GM12873 (cell line): ENCODE measurements around the gene DHRS4L2.

ENCODE experiments used
- CTCF ChIP-seq: IDR thresholded peaks from 2 replicates; pipeline ENCODE4 v1.5.1; 2012; ENCODE audit warnings: low read depth, mild to moderate bottlenecking, moderate library complexity, low read length, control low read depth; ENCODE audit not compliant: insufficient read depth; ENCODE audit errors: missing control alignments

DHRS4L2 gene

GRCh38 chr14:24019944-24020343 lies 31.2 kb downstream of the DHRS4L2 start:
- TF ChIP-seq CTCF = peak; percentile 31

GRCh38 chr14:24032727-24033418 lies 44.1 kb downstream of the DHRS4L2 start:
- TF ChIP-seq CTCF = no peak

- peak; percentile 80 for TF ChIP-seq CTCF
Measured at GRCh38 chr14:24036169-24036962, 47.6 kb downstream of the DHRS4L2 start.

GRCh38 chr14:24037658-24038037 lies 48.9 kb downstream of the DHRS4L2 start:
- no peak for TF ChIP-seq CTCF

GRCh38 chr14:24038686-24039085 lies 50.0 kb downstream of the DHRS4L2 start:
- TF ChIP-seq CTCF = no peak

- TF ChIP-seq CTCF = no peak
Measured at GRCh38 chr14:24040692-24041091, 52.0 kb downstream of the DHRS4L2 start.

GRCh38 chr14:24042746-24043145 lies 54.0 kb downstream of the DHRS4L2 start:
- TF ChIP-seq CTCF = no peak
